Peyer's patch (tissue), 4 donors: ENCODE measurements around the gene NRG3. TPM values are rescaled to one million over a fixed set of nuclear protein-coding genes. Genes with fewer than 3 reads are reported as not detected.

ENCODE experiments used
- DNase-seq, 3 donors: peaks; one replicate each; pipeline ENCODE4 v3.0.0-alpha.2; 2017 to 2019
- H3K27ac ChIP-seq, 4 donors: fragments of 200-600 bp; sonication (generic); one replicate each; pipeline ENCODE4 v1.5.1; 2016 to 2019
- H3K27me3 ChIP-seq, 2 donors: fragments of 200-600 bp; sonication (generic); one replicate each; pipeline ENCODE4 v1.5.1; 2019
- H3K36me3 ChIP-seq, 3 donors: fragments of 200-600 bp; sonication (generic); one replicate each; pipeline ENCODE4 v1.5.1; 2016 to 2019
- H3K4me1 ChIP-seq, 4 donors: fragments of 200-600 bp; sonication (generic); one replicate each; pipeline ENCODE4 v1.5.1; 2016 to 2019
- H3K4me3 ChIP-seq, 4 donors: fragments of 200-600 bp; sonication (generic); 1 replicate in 3 of 4; 2 replicates in 1 of 4; pipeline ENCODE4 v1.5.1; 2016 to 2019; ENCODE audit warnings: mild to moderate bottlenecking in 1 of 4
- H3K9me3 ChIP-seq, 4 donors: fragments of 200-600 bp; sonication (generic); one replicate each; pipeline ENCODE4 v1.5.1; 2016 to 2019; ENCODE audit warnings: mild to moderate bottlenecking in 1 of 4
- POLR2A ChIP-seq, 2 donors: fragments of 450-650 bp; IDR thresholded peaks; one replicate each; pipeline ENCODE4 v1.5.1; 2017; ENCODE audit warnings: antibody characterized with exemption in 2 of 2, mild to moderate bottlenecking in 2 of 2, moderate library complexity in 2 of 2
- total RNA-seq, 4 donors: library from RNA; depleted of rRNA; stranded (reverse); fragments of >200 nt; gene quantifications; one replicate each; pipeline ENCODE4 v1.1.0, GENCODE V29; 2016
- TF ChIP-seq, protein P1 (sequence below), 6 experiments: fragments of 450-650 bp in 4 of 6; fragments of 200-600 bp in 2 of 6; sonication (generic) in 1 of 6; IDR thresholded peaks; one replicate each; pipeline ENCODE4 v1.5.1; 2017 to 2019; ENCODE audit warnings: antibody characterized with exemption in 6 of 6, mild to moderate bottlenecking in 3 of 6, moderate library complexity in 1 of 6

Gene NRG3
- total RNA-seq, 4 donors from 2014 or later: not detected

DNA sequence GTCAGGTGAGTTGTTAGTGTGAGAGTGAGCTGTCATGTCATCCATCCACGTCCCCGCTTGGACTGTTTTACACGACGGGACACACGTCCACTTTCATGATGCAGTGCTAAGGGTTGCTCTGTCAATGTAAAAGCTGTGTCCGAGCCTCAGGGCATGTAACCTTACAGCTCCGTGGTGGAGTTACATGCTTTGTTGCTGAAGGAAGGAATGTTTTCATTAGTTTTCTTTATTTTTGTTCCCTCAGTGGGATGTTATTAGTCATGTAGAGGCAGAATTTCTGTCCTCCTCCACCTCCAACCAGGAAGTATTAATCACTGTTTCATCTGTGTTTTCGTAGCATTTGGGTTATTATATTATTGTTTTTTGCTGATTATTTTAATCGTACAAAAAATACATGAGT lies 88.6 kb downstream of the NRG3 start:
- no peaks in the 10 kb centered on the region for H3K36me3 ChIP-seq
- no peak for DNase-seq
- H3K4me3 ChIP-seq: no peak overlapping the region
- H3K9me3 ChIP-seq: peaks cover 0 to 4% (median 0%) of the 10 kb centered on the region in 4 donors
- H3K27me3 ChIP-seq: no peaks in the 10 kb centered on the region
- TF ChIP-seq, protein P1, sequence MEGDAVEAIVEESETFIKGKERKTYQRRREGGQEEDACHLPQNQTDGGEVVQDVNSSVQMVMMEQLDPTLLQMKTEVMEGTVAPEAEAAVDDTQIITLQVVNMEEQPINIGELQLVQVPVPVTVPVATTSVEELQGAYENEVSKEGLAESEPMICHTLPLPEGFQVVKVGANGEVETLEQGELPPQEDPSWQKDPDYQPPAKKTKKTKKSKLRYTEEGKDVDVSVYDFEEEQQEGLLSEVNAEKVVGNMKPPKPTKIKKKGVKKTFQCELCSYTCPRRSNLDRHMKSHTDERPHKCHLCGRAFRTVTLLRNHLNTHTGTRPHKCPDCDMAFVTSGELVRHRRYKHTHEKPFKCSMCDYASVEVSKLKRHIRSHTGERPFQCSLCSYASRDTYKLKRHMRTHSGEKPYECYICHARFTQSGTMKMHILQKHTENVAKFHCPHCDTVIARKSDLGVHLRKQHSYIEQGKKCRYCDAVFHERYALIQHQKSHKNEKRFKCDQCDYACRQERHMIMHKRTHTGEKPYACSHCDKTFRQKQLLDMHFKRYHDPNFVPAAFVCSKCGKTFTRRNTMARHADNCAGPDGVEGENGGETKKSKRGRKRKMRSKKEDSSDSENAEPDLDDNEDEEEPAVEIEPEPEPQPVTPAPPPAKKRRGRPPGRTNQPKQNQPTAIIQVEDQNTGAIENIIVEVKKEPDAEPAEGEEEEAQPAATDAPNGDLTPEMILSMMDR (IDR thresholded peaks at IDR 0.05): no peak
- no peak overlapping the region for H3K27ac ChIP-seq
- H3K4me1 ChIP-seq: no peaks in the 10 kb centered on the region

DNA sequence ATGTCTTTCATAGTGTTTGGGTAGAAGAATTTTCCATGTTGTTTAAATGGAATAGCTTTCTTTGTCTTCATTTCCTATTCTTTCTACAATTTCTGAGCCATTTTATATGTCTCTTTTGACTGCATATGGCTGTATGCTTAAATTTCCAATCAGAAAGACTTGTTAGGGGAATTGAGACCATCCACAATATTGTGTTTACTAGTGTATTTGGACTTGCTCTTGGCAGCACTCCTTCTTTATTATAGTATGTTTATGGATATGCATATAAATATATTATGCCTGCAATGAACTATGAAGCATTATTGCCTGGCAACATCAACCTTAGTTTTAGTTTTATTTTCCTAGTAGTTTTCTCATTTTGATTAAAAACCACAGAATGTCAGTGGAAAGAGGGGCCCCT lies 92.7 kb downstream of the NRG3 start:
- no peak for DNase-seq
- H3K9me3 ChIP-seq: peaks cover 0 to 3% (median 1%) of the 10 kb centered on the region in 4 donors
- H3K4me1 ChIP-seq: no peaks in the 10 kb centered on the region
- no peaks in the 10 kb centered on the region for H3K36me3 ChIP-seq
- no peak overlapping the region for H3K27ac ChIP-seq
- H3K27me3 ChIP-seq: no peaks in the 10 kb centered on the region
- TF ChIP-seq, protein P1 (IDR thresholded peaks at IDR 0.05): no peak
- no peak overlapping the region for H3K4me3 ChIP-seq

DNA sequence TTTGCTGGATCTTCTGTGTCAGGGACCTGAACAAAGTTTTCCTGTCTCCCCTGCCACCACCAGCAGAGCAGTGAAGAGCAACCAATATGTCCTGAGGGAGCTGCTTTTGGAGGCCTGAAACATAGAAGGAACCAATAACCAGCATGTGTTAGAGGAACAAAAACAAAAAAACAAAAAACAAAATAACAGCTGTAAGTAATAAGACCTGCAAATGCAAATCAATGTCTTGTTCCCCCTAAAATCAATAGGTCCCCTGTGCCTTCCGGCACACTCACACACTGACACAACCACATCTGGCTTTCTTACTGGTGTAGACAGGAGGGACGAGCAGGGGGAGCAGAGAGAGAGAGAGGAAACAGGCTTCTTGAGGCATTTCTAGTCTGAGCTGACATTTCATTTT lies 94.1 kb downstream of the NRG3 start:
- no peak for TF ChIP-seq POLR2A (IDR thresholded peaks at IDR 0.05)
- TF ChIP-seq, protein P1 (IDR thresholded peaks at IDR 0.05): no peak
- Histone ChIP-seq H3K4me3 (no peak overlapping the region), H3K4me1 (no peaks in the 10 kb centered on the region), H3K27me3 (no peaks in the 10 kb centered on the region), H3K36me3 (no peaks in the 10 kb centered on the region), H3K9me3 (peaks cover 0 to 3% (median 1%) of the 10 kb centered on the region in 4 donors), H3K27ac (no peak overlapping the region)
- DNase-seq: no peak

DNA sequence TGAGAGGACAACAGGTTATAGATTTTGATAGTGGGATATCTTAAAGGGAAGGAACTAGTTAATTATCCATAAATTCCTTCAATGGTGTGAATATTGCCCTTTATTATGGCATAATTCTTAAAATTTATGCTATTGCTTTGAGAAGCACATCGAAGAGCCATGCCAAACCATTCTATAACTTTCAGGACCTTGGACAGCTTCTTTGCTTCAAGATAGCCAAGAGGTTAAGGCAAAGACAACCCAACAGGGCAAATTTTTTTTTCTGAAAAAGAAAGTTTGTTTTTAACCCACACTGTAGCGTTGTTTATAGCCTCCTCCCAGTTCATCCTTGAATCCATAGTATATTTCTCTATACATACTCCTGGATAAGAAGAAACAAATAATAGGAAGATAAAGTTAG lies 103.2 kb downstream of the NRG3 start:
- no peak for DNase-seq
- Histone ChIP-seq H3K27me3 (no peaks in the 10 kb centered on the region), H3K4me3 (no peak overlapping the region), H3K36me3 (no peaks in the 10 kb centered on the region), H3K9me3 (no peaks in the 10 kb centered on the region), H3K27ac (no peak overlapping the region), H3K4me1 (no peaks in the 10 kb centered on the region)
- TF ChIP-seq, protein P1 (IDR thresholded peaks at IDR 0.05): no peak
- no peak for TF ChIP-seq POLR2A (IDR thresholded peaks at IDR 0.05)

DNA sequence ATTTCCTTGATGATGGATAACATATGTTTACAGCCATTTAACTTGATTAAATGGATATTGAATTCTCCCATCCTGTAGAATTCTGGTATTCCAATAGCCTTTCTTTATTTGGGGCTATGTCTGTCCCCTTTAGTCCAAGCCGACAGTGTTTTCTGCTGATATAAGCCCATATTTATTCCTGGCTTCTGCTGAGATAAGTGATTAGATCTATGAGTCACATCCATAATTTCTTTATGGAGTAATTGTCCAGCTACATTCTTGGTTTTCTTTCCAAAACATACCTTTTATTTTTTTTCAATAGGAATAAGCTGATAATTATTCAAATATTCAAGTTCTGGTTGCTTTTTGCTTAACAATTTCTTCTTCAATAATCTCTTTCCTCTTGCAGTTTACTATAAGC lies 106.7 kb downstream of the NRG3 start:
- no peak for TF ChIP-seq POLR2A (IDR thresholded peaks at IDR 0.05)
- TF ChIP-seq, protein P1 (IDR thresholded peaks at IDR 0.05): no peak
- no peaks in the 10 kb centered on the region for H3K27me3 ChIP-seq
- no peaks in the 10 kb centered on the region for H3K9me3 ChIP-seq

DNA sequence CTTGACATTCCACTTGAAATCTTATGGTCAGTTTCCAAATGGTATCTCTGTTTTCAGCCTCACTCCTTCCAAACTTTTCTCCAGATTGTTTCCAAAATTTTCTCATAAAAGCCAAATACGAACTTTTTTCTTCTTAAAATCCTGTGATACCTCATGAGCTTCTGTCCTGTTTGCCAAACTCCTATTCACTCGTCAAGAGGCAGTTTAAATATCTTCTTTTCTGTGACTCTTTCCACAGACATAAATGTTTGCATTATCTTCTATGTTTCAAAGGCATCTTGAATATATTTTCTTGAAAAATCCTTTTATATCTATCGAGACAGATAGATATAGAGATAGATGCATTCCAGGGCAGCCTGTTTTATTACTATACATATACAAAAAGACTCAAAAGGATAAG lies 109.4 kb downstream of the NRG3 start:
- no peak for DNase-seq
- H3K4me1 ChIP-seq: no peaks in the 10 kb centered on the region
- no peaks in the 10 kb centered on the region for H3K36me3 ChIP-seq
- no peak for TF ChIP-seq POLR2A (IDR thresholded peaks at IDR 0.05)
- no peak overlapping the region for H3K4me3 ChIP-seq
- no peaks in the 10 kb centered on the region for H3K9me3 ChIP-seq
- no peak overlapping the region for H3K27ac ChIP-seq
- no peaks in the 10 kb centered on the region for H3K27me3 ChIP-seq

More for the DNA sequence above, 106.7 kb downstream of the NRG3 start:
- DNase-seq: no peak
- Histone ChIP-seq H3K36me3 (no peaks in the 10 kb centered on the region), H3K4me3 (no peak overlapping the region), H3K27ac (no peak overlapping the region), H3K4me1 (no peaks in the 10 kb centered on the region)
